Heart left ventricle (tissue), 16 donors: ENCODE results near the gene LYRM2. TPM values are rescaled to one million over a fixed set of nuclear protein-coding genes. Genes with fewer than 3 reads are reported as not detected.

Experiments used
- ATAC-seq, 4 donors: fragments of 200-7000 bp; cut with Tn5 transposase; one replicate each; pipeline ENCODE4 v1.9.1; 2020 to 2022; ENCODE audit warnings: moderate library complexity in 4 of 4, mild to moderate bottlenecking in 3 of 4, moderate number of reproducible peaks in 1 of 4
- DNase-seq, 5 donors: peaks; one replicate each; pipeline ENCODE4 v3.0.0-alpha.2; 2020
- H3K27ac ChIP-seq, 12 donors: fragments of 200-600 bp; sonication (generic) in 4 of 12; one replicate each; pipeline versions ENCODE4 v1.5.0 to v1.8.0; 2016 to 2022; ENCODE audit warnings: mild to moderate bottlenecking in 2 of 12
- H3K27me3 ChIP-seq, 9 donors: fragments of 200-600 bp; sonication (generic) in 2 of 9; one replicate each; pipeline versions ENCODE4 v1.5.1 to v1.8.0; 2016 to 2022; ENCODE audit warnings: mild to moderate bottlenecking in 3 of 9
- H3K36me3 ChIP-seq, 9 donors: fragments of 200-600 bp; sonication (generic) in 2 of 9; one replicate each; pipeline versions ENCODE4 v1.5.0 to v1.8.0; 2018 to 2022; ENCODE audit warnings: mild to moderate bottlenecking in 2 of 9
- H3K4me1 ChIP-seq, 12 donors: fragments of 200-600 bp; sonication (generic) in 4 of 12; one replicate each; pipeline versions ENCODE4 v1.5.0 to v1.8.0; 2016 to 2022; ENCODE audit warnings: mild to moderate bottlenecking in 3 of 12
- H3K4me3 ChIP-seq, 12 donors: fragments of 200-600 bp; sonication (generic) in 4 of 12; one replicate each; pipeline versions ENCODE4 v1.5.0 to v1.8.0; 2017 to 2022; ENCODE audit warnings: mild to moderate bottlenecking in 9 of 12, moderate library complexity in 4 of 12
- H3K9me3 ChIP-seq, 12 donors: fragments of 200-600 bp; sonication (generic) in 4 of 12; one replicate each; pipeline versions ENCODE4 v1.5.0 to v1.8.0; 2016 to 2022; ENCODE audit warnings: mild to moderate bottlenecking in 1 of 12
- CTCF ChIP-seq, 12 donors: fragments of 200-600 bp; sonication (generic) in 4 of 12; IDR thresholded peaks; one replicate each; pipeline versions ENCODE4 v1.5.0 to v1.8.0; 2018 to 2022; ENCODE audit warnings: antibody characterized with exemption in 12 of 12, mild to moderate bottlenecking in 5 of 12
- POLR2A ChIP-seq, 2 donors: fragments of 450-650 bp; IDR thresholded peaks; one replicate each; pipeline ENCODE4 v1.6.1; 2017; ENCODE audit warnings: antibody characterized with exemption in 2 of 2, mild to moderate bottlenecking in 2 of 2, moderate library complexity in 2 of 2
- WGBS, 4 donors: extraction: QIAGEN DNeasy Blood & Tissue Kit in 2 of 4; methylation state at CpG; one replicate each; pipeline versions ENCODE4 v1.1.5 to v1.1.7; 2013 to 2018; 5-methylcytosine and 5-hydroxymethylcytosine counted together
- intact Hi-C, 10 donors: fragments of 100-400 bp; cut with DNase I; formaldehyde crosslinking; loops; one replicate each; pipeline versions ENCODE4 v1.11.1 to v1.14.2; 2022
- polyA plus RNA-seq, 2 donors: library from polyadenylated mRNA; stranded (reverse); fragments of 200-250 nt; gene quantifications; one replicate each; pipeline ENCODE4 v1.2.3, GENCODE V29; 2013
- total RNA-seq, 9 donors: library from RNA; depleted of rRNA in 2 of 9; stranded (reverse); fragments of >200 nt in 2 of 9; fragmentation: NEBNext Ultra II Directional in 3 of 9; extraction: Animal tissue kit (Norgen Biotek cat#: 25700) in 3 of 9; gene quantifications; one replicate each; pipeline versions ENCODE4 v1.1.0 to v1.2.4, GENCODE V29; 2016 to 2023
- donor health status: ischemic (EF 13 %, LVEDD 7.1; RV severe dilation, severe dysfunction).
- donor health status: healthy with polysubstance abuse.
- donor health status: DM: no; HTN: yes; CAD: no.
- donor health status: DM: no; HTN: no; CAD: no.
- donor health status: ischemic (EF 25% LVEDD 6.9; RV normal size, moderate dysfunction).
- donor health status: ischemic (EF 25% LVEDD 5.7; RV mildly dilated, moderate dysfunction).
- donor health status: healthy.
- donor health status: DM: yes; HTN: yes; CAD: no.
- donor health status: ischemic (EF 35%, LVEDD 5.7; RV mildly dilated, moderate dysfunction).
- donor health status: nonischemic (EF 11% LVEDD 7.7; RV severe dilation, severe dysfunction).
- donor health status: DM: yes; HTN: yes; CAD: no.
- donor health status: PGD.
- donor health status: ischemic (EF 29% LVEDD 5.4; RV normal size, mild dysfunction).
- donor health status: nonischemic (EF 23%, LVEDD 6.1; RV moderate dilation, normal function).

Gene LYRM2
- total and polyA plus RNA-seq, 11 donors: 15.2 to 50.0 (median 43.8) TPM

GRCh38 chr6:89679215-89680120 is 40.9 kb upstream of the LYRM2 start:
- Histone ChIP-seq H3K9me3 (no peaks in the 10 kb centered on the region), H3K4me1 (peaks cover 0 to 36% (median 5%) of the 10 kb centered on the region in 12 donors), H3K27ac (peak overlapping the region in 4 of 12 donors; percentile 46 to 69 (median 61)), H3K36me3 (peaks cover 0 to 100% (median 87%) of the 10 kb centered on the region in 9 donors), H3K27me3 (no peaks in the 10 kb centered on the region), H3K4me3 (no peak overlapping the region)
- 75 to 78% (median 76%) methylated on average over 5 to 6 of the region's 6 CpGs for WGBS, 4 donors
- intact Hi-C loops: loop anchor here in 1 of 10 donors (10.0 kb wide), 1 partner anchor 245 kb away; the partner anchor contains the start of gene ANKRD6
- no peak for DNase-seq
- TF ChIP-seq CTCF (IDR thresholded peaks at IDR 0.05) (no peak), POLR2A (IDR thresholded peaks at IDR 0.05) (no peak)
- ATAC-seq: peak; percentile 42 to 62 (median 50)

- Histone ChIP-seq H3K4me3 (no peak overlapping the region), H3K9me3 (no peaks in the 10 kb centered on the region), H3K27me3 (no peaks in the 10 kb centered on the region), H3K36me3 (peaks cover 2 to 100% (median 88%) of the 10 kb centered on the region in 9 donors), H3K4me1 (peaks cover 0 to 36% (median 5%) of the 10 kb centered on the region in 12 donors), H3K27ac (no peak overlapping the region)
- TF ChIP-seq POLR2A (IDR thresholded peaks at IDR 0.05) (no peak), CTCF (IDR thresholded peaks at IDR 0.05) (no peak)
- no peak for DNase-seq
- no peak for ATAC-seq
- intact Hi-C loops: no loop called here
- 92 to 99% (median 96%) methylated on average over 3 of the region's 3 CpGs for WGBS, 4 donors
Observed at GRCh38 chr6:89678531-89678930, 40.0 kb upstream of the LYRM2 start.

GRCh38 chr6:89675949-89676748 is 37.6 kb upstream of the LYRM2 start:
- peak overlapping the region in 6 of 12 donors; percentile 6 to 51 (median 20) for H3K27ac ChIP-seq
- 31 to 50% (median 41%) methylated on average over 7 of the region's 7 CpGs for WGBS, 4 donors
- intact Hi-C loops: no loop called here
- H3K4me3 ChIP-seq: no peak overlapping the region
- no peaks in the 10 kb centered on the region for H3K9me3 ChIP-seq
- peak in 3 of 4 donors; percentile 41 to 66 (median 63) for ATAC-seq
- no peak for TF ChIP-seq CTCF (IDR thresholded peaks at IDR 0.05)
- no peak for TF ChIP-seq POLR2A (IDR thresholded peaks at IDR 0.05)
- peaks cover 2 to 100% (median 93%) of the 10 kb centered on the region in 9 donors for H3K36me3 ChIP-seq
- DNase-seq: peak in 1 of 5 donors; percentile 53
- peaks cover 0 to 41% (median 5%) of the 10 kb centered on the region in 12 donors for H3K4me1 ChIP-seq
- no peaks in the 10 kb centered on the region for H3K27me3 ChIP-seq
